Lung (tissue), 12 donors: ENCODE results near the gene ABCB10. TPM values are rescaled to one million over a fixed set of nuclear protein-coding genes. Genes with fewer than 3 reads are reported as not detected.

Experiments
- ATAC-seq: fragments of 200-7000 bp; cut with Tn5 transposase; one replicate; pipeline ENCODE4 v1.9.1; 2020; ENCODE audit warnings: moderate number of reproducible peaks; ENCODE audit not compliant: insufficient read depth, low FRiP score
- DNase-seq, 3 donors: peaks; one replicate each; pipeline ENCODE4 v3.0.0-alpha.2; 2013 to 2017
- H3K27ac ChIP-seq, 2 donors: one replicate each; pipeline ENCODE4 v1.5.1; 2013; ENCODE audit warnings: mild to moderate bottlenecking in 2 of 2, moderate library complexity in 2 of 2, control low read depth in 1 of 2, inconsistent platforms in 1 of 2, low read depth in 1 of 2, low read length in 1 of 2
- H3K27me3 ChIP-seq, 3 donors: one replicate each; pipeline ENCODE4 v1.5.1; 2013; ENCODE audit warnings: low read length in 2 of 3; ENCODE audit not compliant: control insufficient read depth in 3 of 3, insufficient read depth in 3 of 3
- H3K36me3 ChIP-seq, 4 donors: one replicate each; pipeline ENCODE4 v1.5.1; 2013; ENCODE audit warnings: low read length in 4 of 4, mild to moderate bottlenecking in 1 of 4, moderate library complexity in 1 of 4; ENCODE audit not compliant: control insufficient read depth in 4 of 4, insufficient read depth in 4 of 4
- H3K4me1 ChIP-seq, 5 donors: one replicate each; pipeline ENCODE4 v1.5.1; 2013; ENCODE audit warnings: low read length in 5 of 5, mild to moderate bottlenecking in 2 of 5, moderate library complexity in 1 of 5; ENCODE audit not compliant: control insufficient read depth in 5 of 5, insufficient read depth in 5 of 5
- H3K4me3 ChIP-seq: one replicate; pipeline ENCODE4 v1.5.1; 2013; ENCODE audit warnings: mild to moderate bottlenecking, control low read depth, moderate library complexity
- H3K9ac ChIP-seq, 2 donors: one replicate each; pipeline ENCODE4 v1.5.1; 2013; ENCODE audit warnings: low read length in 2 of 2, control low read depth in 1 of 2; ENCODE audit not compliant: insufficient read depth in 1 of 2
- H3K9me3 ChIP-seq, 4 donors: one replicate each; pipeline ENCODE4 v1.5.1; 2013; ENCODE audit warnings: low read length in 3 of 4, mild to moderate bottlenecking in 1 of 4, moderate library complexity in 1 of 4; ENCODE audit not compliant: control insufficient read depth in 4 of 4, insufficient read depth in 3 of 4
- WGBS, 2 donors: extraction: QIAGEN DNeasy Blood & Tissue Kit; methylation state at CpG; one replicate each; pipeline ENCODE4 v1.1.7; 2013; 5-methylcytosine and 5-hydroxymethylcytosine counted together
- polyA plus RNA-seq, 2 donors: library from polyadenylated mRNA; stranded (reverse); fragments of 200-250 nt; gene quantifications; one replicate each; pipeline ENCODE4 v1.2.1, GENCODE V29; 2013
- total RNA-seq, 2 donors: library from RNA; depleted of rRNA in 1 of 2; stranded (reverse); fragments of >200 nt in 1 of 2; gene quantifications; one replicate each; pipeline ENCODE4 v1.2.1, GENCODE V29; 2014 to 2021
- TF ChIP-seq, protein P1 (sequence below): IDR thresholded peaks from 2 replicates; pipeline ENCODE4 v1.5.1; 2012; ENCODE audit warnings: mild to moderate bottlenecking; ENCODE audit errors: control extremely low read depth, extremely low read depth
- donor health status: control.
- donor health status: control.
- donor health status: Bipolar disorder and iron deficiency.
- donor health status: healthy.
- donor health status: DM: yes; HTN: yes; CAD: no.

Gene ABCB10
- total and polyA plus RNA-seq, 4 donors, result 6.5 to 23.5 (median 14.2) TPM

DNA sequence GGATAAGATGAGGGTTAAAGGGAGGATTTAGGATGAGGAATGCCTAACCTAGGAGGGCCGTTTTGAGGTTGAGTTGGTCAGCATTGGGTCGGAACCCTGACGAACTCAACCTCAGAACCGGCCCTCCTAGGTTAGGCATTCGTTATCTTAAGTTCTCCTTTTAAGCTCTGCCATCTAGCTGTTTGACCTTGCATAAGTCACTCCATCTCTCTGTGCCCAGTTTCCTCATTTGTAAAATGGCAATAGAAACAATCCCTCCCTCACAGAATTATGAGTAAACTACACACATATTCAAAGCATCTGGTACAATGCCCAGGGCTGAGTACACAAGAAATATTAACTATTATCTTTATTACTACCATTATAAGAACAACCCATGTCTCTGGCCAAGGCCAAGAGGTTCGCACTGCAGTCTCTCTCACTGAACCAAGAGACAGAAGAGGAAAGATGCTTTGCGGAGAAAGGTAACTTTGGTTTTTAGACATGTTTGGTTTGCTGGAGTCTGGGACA is 4.8 kb downstream of the ABCB10 start:
- Histone ChIP-seq H3K36me3 (peaks cover 0 to 3% (median 0%) of the 10 kb centered on the region in 4 donors), H3K4me1 (peaks cover 6 to 16% (median 10%) of the 10 kb centered on the region in 5 donors), H3K9ac (no peak overlapping the region), H3K9me3 (no peaks in the 10 kb centered on the region), H3K27ac (no peak overlapping the region), H3K27me3 (no peaks in the 10 kb centered on the region), H3K4me3 (no peak overlapping the region)
- no peak for ATAC-seq
- WGBS, 2 donors, result 70 to 87% methylated on average over 7 of the region's 7 CpGs
- TF ChIP-seq, protein P1, sequence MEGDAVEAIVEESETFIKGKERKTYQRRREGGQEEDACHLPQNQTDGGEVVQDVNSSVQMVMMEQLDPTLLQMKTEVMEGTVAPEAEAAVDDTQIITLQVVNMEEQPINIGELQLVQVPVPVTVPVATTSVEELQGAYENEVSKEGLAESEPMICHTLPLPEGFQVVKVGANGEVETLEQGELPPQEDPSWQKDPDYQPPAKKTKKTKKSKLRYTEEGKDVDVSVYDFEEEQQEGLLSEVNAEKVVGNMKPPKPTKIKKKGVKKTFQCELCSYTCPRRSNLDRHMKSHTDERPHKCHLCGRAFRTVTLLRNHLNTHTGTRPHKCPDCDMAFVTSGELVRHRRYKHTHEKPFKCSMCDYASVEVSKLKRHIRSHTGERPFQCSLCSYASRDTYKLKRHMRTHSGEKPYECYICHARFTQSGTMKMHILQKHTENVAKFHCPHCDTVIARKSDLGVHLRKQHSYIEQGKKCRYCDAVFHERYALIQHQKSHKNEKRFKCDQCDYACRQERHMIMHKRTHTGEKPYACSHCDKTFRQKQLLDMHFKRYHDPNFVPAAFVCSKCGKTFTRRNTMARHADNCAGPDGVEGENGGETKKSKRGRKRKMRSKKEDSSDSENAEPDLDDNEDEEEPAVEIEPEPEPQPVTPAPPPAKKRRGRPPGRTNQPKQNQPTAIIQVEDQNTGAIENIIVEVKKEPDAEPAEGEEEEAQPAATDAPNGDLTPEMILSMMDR, result no peak
- DNase-seq, result no peak

DNA sequence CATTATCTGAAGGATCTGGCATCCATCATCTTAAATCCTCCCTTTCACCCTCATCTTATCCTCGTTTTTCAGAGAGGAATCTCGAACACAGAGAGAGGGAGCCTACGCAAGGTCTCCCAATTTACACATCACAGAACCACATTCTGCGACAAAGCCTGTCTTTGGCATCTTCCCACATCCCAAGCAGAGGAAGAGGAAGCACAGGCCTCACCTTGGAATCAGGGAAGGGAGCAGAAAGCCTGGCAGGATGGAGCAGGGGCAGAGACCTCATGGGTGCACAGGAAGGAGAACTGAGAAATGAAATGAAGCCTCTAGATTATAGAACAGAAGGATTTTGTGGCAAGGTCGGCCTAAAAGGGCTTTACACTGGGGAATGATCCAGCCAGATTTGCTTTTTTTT is 5.8 kb downstream of the ABCB10 start:
- TF ChIP-seq, protein P1, result no peak
- H3K4me1 ChIP-seq, result peaks cover 6 to 15% (median 10%) of the 10 kb centered on the region in 5 donors
- H3K27me3 ChIP-seq, result no peaks in the 10 kb centered on the region
- WGBS, 2 donors, result 78 to 79% methylated on average over 5 of the region's 5 CpGs
- no peaks in the 10 kb centered on the region for H3K9me3 ChIP-seq
- peaks cover 0 to 5% (median 0%) of the 10 kb centered on the region in 4 donors for H3K36me3 ChIP-seq
- no peak overlapping the region for H3K27ac ChIP-seq
- ATAC-seq, result no peak
- H3K9ac ChIP-seq, result no peak overlapping the region
- DNase-seq, result no peak
- no peak overlapping the region for H3K4me3 ChIP-seq

DNA sequence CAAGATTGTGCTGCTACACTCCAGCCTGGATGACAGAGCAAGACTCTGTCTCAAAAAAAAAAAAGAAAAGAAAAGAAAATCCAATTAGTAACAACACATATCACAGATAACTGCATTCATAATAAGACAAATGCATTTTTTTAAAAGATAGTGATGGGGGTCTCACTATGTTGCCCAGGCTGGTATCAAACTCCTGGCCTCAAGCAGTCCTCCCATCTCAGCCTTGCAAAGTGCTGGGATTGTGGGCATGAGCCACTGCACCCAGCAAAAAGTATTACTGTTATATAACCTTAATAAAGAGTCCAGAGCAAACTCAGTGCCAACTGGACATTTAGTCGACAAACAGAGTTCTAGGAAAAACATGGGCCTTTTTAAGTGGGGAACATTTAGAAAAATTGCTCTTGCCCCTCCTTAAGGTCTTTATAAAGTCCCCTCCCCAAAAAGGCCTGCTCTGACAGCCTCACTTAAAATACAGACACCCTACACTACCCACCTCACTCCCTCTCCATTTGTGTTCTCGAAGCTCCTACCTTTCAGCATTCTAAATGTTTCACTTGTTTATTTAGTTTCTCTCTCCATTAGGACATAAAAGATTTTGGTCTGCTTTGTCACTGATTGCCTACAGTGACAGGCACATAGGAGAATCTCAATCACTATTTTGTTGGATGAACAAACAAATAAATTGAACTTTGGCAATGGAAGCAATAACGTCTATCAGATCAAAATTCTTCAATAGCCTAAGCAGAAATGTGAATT is 7.5 kb downstream of the ABCB10 start:
- DNase-seq (no peak), ATAC-seq (no peak)
- peaks cover 4 to 9% (median 6%) of the 10 kb centered on the region in 4 donors for H3K36me3 ChIP-seq
- no peak overlapping the region for H3K9ac ChIP-seq
- H3K9me3 ChIP-seq, result no peaks in the 10 kb centered on the region
- no peaks in the 10 kb centered on the region for H3K27me3 ChIP-seq
- H3K27ac ChIP-seq, result no peak overlapping the region
- 77 to 87% methylated on average over 3 of the region's 3 CpGs for WGBS, 2 donors
- H3K4me1 ChIP-seq, result peaks cover 0 to 6% (median 0%) of the 10 kb centered on the region in 5 donors
- H3K4me3 ChIP-seq, result no peak overlapping the region
- TF ChIP-seq, protein P1, result no peak
